Esophagus squamous epithelium (tissue), 5 donors: Measurements from ENCODE around the gene SFMBT2. TPM values are rescaled to one million over a fixed set of nuclear protein-coding genes. Genes with fewer than 3 reads are reported as not detected.

Experiments
- DNase-seq: peaks from one replicate; lab custom pipeline; 2025; lab: John Stamatoyannopoulos, UW
- H3K27ac ChIP-seq, 4 donors: fragments of 200-600 bp; sonication (generic); one replicate each; pipeline ENCODE4 v1.5.1; 2016 to 2019; ENCODE audit warnings: mild to moderate bottlenecking in 1 of 4
- H3K27me3 ChIP-seq, 4 donors: fragments of 200-600 bp; sonication (generic); 1 replicate in 3 of 4; 2 replicates in 1 of 4; pipeline versions ENCODE4 v1.5.1 to v1.6.0; 2017 to 2021; ENCODE audit warnings: antibody characterized with exemption in 1 of 4
- H3K36me3 ChIP-seq, 3 donors: fragments of 200-600 bp; sonication (generic); one replicate each; pipeline ENCODE4 v1.5.1; 2016 to 2019
- H3K4me1 ChIP-seq, 3 donors: fragments of 200-600 bp; sonication (generic); one replicate each; pipeline ENCODE4 v1.5.1; 2017 to 2019
- H3K4me3 ChIP-seq, 4 donors: fragments of 200-600 bp; sonication (generic); 1 replicate in 3 of 4; 2 replicates in 1 of 4; pipeline ENCODE4 v1.5.1; 2016 to 2019; ENCODE audit warnings: mild to moderate bottlenecking in 2 of 4, moderate library complexity in 1 of 4
- H3K9me3 ChIP-seq, 3 donors: fragments of 200-600 bp; sonication (generic); one replicate each; pipeline ENCODE4 v1.5.1; 2016 to 2019
- POLR2A ChIP-seq, 4 donors: fragments of 450-650 bp; IDR thresholded peaks; one replicate each; pipeline ENCODE4 v1.6.1; 2017; ENCODE audit warnings: antibody characterized with exemption in 4 of 4, mild to moderate bottlenecking in 4 of 4, moderate library complexity in 3 of 4
- WGBS, 2 donors: methylation state at CpG; one replicate each; pipeline ENCODE4 v1.1.5; 2018; 5-methylcytosine and 5-hydroxymethylcytosine counted together
- intact Hi-C: fragments of 100-400 bp; cut with DNase I; formaldehyde crosslinking; loops from one replicate; pipeline ENCODE4 v1.15.0; 2022
- total RNA-seq, 4 donors: library from RNA; depleted of rRNA; stranded (reverse); fragments of >200 nt; gene quantifications; one replicate each; pipeline ENCODE4 v1.1.0, GENCODE V29; 2016
- TF ChIP-seq, protein P1 (sequence below), 6 experiments: fragments of 450-650 bp in 4 of 6; fragments of 200-600 bp in 2 of 6; sonication (generic) in 2 of 6; IDR thresholded peaks; one replicate each; pipeline ENCODE4 v1.5.1; 2016 to 2019; ENCODE audit warnings: antibody characterized with exemption in 6 of 6, mild to moderate bottlenecking in 4 of 6, moderate library complexity in 4 of 6
- donor health status: DM: yes; HTN: yes; CAD: no.

SFMBT2 gene
- total RNA-seq, 4 donors from 2014 or later, result 0.72 to 5.0 (median 1.4) TPM

DNA sequence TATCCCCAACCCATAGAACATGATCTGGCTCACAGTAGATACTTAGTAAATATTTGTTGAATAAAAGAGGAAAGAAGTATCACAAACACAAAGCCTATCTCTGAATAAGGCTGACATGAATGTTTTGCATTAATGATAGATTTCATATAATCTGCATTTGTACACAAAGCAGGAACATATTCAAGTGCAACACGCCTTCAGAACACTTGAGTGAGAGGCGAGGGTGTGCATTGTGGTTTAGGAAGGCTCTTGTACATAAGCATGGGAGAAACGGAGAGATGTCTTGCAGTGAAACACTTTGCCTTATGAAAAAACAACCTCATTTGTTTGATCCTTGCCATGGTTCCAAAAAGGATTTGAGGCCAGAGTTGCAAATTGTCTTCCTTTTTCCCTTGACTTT, 14.1 kb upstream of the SFMBT2 start:
- intact Hi-C loops, result no loop called here
- no peak for DNase-seq
- H3K27ac ChIP-seq, result no peak overlapping the region
- H3K9me3 ChIP-seq, result no peaks in the 10 kb centered on the region
- 83 to 84% methylated on average over 3 of the region's 3 CpGs for WGBS, 2 donors
- TF ChIP-seq, protein P1, sequence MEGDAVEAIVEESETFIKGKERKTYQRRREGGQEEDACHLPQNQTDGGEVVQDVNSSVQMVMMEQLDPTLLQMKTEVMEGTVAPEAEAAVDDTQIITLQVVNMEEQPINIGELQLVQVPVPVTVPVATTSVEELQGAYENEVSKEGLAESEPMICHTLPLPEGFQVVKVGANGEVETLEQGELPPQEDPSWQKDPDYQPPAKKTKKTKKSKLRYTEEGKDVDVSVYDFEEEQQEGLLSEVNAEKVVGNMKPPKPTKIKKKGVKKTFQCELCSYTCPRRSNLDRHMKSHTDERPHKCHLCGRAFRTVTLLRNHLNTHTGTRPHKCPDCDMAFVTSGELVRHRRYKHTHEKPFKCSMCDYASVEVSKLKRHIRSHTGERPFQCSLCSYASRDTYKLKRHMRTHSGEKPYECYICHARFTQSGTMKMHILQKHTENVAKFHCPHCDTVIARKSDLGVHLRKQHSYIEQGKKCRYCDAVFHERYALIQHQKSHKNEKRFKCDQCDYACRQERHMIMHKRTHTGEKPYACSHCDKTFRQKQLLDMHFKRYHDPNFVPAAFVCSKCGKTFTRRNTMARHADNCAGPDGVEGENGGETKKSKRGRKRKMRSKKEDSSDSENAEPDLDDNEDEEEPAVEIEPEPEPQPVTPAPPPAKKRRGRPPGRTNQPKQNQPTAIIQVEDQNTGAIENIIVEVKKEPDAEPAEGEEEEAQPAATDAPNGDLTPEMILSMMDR (IDR thresholded peaks at IDR 0.05), result no peak
- TF ChIP-seq POLR2A (IDR thresholded peaks at IDR 0.05), result no peak
- no peak overlapping the region for H3K4me3 ChIP-seq
- no peaks in the 10 kb centered on the region for H3K36me3 ChIP-seq
- no peaks in the 10 kb centered on the region for H3K4me1 ChIP-seq
- peaks cover 0 to 43% (median 0%) of the 10 kb centered on the region in 4 donors for H3K27me3 ChIP-seq

DNA sequence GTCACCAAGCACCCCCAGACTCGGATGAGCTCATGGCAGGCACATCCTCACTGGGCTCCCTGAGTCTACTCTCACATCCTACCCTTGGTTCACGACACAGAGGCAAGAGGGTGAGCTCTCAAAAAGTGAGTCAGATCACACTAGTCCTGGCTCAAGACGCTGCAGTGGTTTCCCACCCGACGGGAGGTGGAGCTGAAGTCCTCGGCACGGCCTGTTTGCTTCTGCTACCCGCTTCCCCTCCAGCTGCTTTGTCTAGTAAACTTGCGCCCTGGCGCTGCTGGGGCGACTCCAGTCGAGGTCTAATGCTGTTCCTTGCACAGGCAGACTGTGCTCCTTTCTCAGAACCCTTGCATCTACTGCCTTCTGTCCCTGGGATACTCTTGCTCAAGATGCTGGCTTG, 13.5 kb upstream of the SFMBT2 start:
- WGBS, 2 donors, result 55 to 82% methylated on average over 6 to 12 of the region's 12 CpGs
- no peak for DNase-seq
- Histone ChIP-seq H3K27ac (no peak overlapping the region), H3K36me3 (no peaks in the 10 kb centered on the region), H3K4me1 (no peaks in the 10 kb centered on the region), H3K27me3 (peaks cover 0 to 49% (median 0%) of the 10 kb centered on the region in 4 donors), H3K4me3 (no peak overlapping the region), H3K9me3 (no peaks in the 10 kb centered on the region)
- no peak for TF ChIP-seq POLR2A (IDR thresholded peaks at IDR 0.05)
- TF ChIP-seq, protein P1 (IDR thresholded peaks at IDR 0.05), result no peak
- intact Hi-C loops, result no loop called here

DNA sequence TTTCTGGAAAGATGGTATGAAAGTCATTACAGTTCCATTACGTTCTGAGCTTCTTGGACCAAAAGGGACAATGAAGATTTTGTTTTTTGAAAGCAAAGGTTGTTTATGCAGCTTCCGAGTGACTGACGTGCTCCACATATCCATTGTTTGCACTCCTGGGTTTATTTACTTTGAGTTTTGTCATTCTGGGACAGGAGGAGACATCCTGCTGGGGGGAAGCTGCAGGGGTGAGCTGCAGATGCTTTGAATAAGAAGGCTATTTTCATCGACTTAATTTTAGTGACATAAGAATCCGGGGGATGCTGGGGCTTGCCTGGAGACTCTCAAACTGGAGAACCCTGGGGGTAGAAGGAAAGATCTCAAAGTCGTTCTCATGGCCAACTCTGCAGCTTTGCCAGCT, 12.7 kb upstream of the SFMBT2 start:
- TF ChIP-seq POLR2A (IDR thresholded peaks at IDR 0.05), result no peak
- TF ChIP-seq, protein P1 (IDR thresholded peaks at IDR 0.05), result no peak
- Histone ChIP-seq H3K4me1 (no peaks in the 10 kb centered on the region), H3K4me3 (no peak overlapping the region), H3K9me3 (no peaks in the 10 kb centered on the region), H3K36me3 (no peaks in the 10 kb centered on the region), H3K27me3 (peaks cover 0 to 54% (median 0%) of the 10 kb centered on the region in 4 donors), H3K27ac (no peak overlapping the region)
- no peak for DNase-seq
- 17 to 30% methylated on average over 6 of the region's 6 CpGs for WGBS, 2 donors
- intact Hi-C loops, result no loop called here

DNA sequence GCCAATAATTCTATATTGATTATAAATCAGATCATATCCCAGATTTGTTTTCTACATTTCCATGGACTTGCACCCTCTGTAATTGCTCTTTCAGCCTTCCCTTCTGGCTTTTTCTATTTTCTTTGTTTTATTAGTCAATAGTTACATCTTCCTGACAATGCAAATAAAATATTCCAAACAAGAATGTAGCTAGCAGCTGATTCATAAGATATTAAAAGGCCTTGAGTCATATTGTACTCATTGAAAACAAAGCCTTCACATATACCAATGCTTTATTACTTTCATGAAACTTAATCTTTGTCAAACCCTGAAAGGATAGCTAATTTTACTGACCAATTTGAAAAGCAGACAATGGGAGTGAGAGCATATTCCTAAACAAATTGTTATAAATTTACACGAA, 10.7 kb upstream of the SFMBT2 start:
- H3K36me3 ChIP-seq, result no peaks in the 10 kb centered on the region
- intact Hi-C loops, result no loop called here
- TF ChIP-seq POLR2A (IDR thresholded peaks at IDR 0.05), result no peak
- TF ChIP-seq, protein P1 (IDR thresholded peaks at IDR 0.05), result no peak
- DNase-seq, result no peak
- H3K27ac ChIP-seq, result no peak overlapping the region
- H3K4me1 ChIP-seq, result no peaks in the 10 kb centered on the region
- peaks cover 0 to 59% (median 0%) of the 10 kb centered on the region in 4 donors for H3K27me3 ChIP-seq
- H3K4me3 ChIP-seq, result no peak overlapping the region
- 25 to 46% methylated on average over 1 of the region's 1 CpG for WGBS, 2 donors
- no peaks in the 10 kb centered on the region for H3K9me3 ChIP-seq

DNA sequence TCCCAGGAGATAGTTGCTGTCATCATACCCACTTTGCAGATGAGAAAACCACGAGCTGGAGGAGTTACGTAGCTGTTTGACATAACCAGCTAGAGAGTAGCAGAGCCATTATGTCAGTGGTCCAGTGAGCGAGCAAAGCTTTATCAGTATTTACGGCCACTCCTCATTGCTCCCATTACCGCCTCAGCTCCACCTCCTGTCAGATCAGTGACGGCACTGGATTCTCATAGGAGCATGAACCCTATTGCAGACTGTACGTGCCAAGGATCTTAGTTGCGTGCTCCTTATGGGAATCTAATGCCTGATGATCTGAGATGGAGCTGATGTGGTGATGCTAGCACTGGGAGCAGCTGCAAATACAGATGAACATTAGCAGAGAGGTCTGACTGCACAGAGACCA, 9.2 kb upstream of the SFMBT2 start:
- Histone ChIP-seq H3K9me3 (no peaks in the 10 kb centered on the region), H3K4me1 (no peaks in the 10 kb centered on the region), H3K4me3 (no peak overlapping the region), H3K27me3 (peaks cover 0 to 64% (median 0%) of the 10 kb centered on the region in 4 donors), H3K36me3 (no peaks in the 10 kb centered on the region), H3K27ac (no peak overlapping the region)
- DNase-seq, result no peak
- WGBS, 2 donors, result 78 to 90% methylated on average over 8 of the region's 8 CpGs
- intact Hi-C loops, result no loop called here
- TF ChIP-seq POLR2A (IDR thresholded peaks at IDR 0.05), result no peak
- TF ChIP-seq, protein P1 (IDR thresholded peaks at IDR 0.05), result no peak
